ENCODE results near the gene UBE2G2.

UBE2G2 gene

DNA sequence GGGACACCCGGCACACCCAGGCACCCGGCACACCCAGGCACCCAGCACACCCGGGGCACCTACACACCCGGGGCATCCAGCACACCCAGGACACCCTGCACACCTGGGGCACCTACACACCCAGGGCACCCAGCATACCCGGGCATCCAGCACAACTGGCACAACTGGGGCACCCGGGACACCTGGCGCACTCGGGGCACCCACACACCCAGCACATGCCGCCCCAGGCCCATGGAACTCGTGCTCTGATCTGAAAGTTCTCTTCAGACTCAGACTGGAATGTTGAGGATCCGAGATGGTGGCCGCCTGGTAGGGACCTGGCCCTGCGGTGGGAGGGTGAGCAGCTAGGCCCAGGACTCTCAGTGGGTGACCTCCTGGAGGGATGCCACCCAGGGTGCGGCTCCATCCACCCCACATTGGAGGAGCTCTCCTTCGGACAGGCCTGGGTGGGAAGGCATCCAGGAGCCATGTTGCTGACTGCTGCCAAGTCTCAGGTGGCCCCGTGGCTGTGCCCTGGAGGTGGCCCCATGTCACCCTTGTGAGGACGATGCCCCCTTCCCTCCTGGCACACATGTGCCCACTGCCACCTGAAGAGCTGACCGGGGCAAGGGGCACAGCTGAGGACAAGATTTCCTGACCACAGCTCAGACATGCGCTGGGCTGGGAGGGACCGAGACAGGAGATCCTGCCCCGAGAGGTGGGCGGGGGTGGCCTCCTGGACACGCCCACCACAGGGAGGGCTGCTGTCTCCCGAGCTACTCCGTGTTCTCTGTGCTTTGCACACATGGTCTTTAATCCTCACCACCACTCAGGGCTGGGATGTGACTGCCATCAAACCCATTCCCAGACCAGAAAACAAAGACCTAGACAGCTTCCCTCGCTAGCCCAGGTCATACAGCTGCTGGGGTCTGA lies 37.0 kb downstream of the UBE2G2 start:
- peak; percentile 5 for ATAC-seq
- TF ChIP-seq RARB (CRISPR knock-in tag; IDR thresholded peaks at IDR 0.05) (no peak), BACH2 (CRISPR knock-in tag; IDR thresholded peaks at IDR 0.05; ENCODE audit: borderline replicate concordance) (no peak), TCF4 (CRISPR knock-in tag; IDR thresholded peaks at IDR 0.05; ENCODE audit: borderline replicate concordance) (no peak), ZNF565 (CRISPR knock-in tag; conservative IDR thresholded peaks at IDR 0.05; ENCODE audit: low read depth) (no peak), GLIS3 (CRISPR knock-in tag; IDR thresholded peaks at IDR 0.05) (no peak), ZFP30 (CRISPR knock-in tag; IDR thresholded peaks at IDR 0.05) (no peak), OSR1 (CRISPR knock-in tag; IDR thresholded peaks at IDR 0.05) (no peak)
- TF ChIP-seq, protein P1, sequence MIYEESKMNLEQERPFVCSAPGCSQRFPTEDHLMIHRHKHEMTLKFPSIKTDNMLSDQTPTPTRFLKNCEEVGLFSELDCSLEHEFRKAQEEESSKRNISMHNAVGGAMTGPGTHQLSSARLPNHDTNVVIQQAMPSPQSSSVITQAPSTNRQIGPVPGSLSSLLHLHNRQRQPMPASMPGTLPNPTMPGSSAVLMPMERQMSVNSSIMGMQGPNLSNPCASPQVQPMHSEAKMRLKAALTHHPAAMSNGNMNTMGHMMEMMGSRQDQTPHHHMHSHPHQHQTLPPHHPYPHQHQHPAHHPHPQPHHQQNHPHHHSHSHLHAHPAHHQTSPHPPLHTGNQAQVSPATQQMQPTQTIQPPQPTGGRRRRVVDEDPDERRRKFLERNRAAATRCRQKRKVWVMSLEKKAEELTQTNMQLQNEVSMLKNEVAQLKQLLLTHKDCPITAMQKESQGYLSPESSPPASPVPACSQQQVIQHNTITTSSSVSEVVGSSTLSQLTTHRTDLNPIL (CRISPR knock-in tag; IDR thresholded peaks at IDR 0.05; ENCODE audit: low read depth), result no peak
- TF ChIP-seq, protein P2, sequence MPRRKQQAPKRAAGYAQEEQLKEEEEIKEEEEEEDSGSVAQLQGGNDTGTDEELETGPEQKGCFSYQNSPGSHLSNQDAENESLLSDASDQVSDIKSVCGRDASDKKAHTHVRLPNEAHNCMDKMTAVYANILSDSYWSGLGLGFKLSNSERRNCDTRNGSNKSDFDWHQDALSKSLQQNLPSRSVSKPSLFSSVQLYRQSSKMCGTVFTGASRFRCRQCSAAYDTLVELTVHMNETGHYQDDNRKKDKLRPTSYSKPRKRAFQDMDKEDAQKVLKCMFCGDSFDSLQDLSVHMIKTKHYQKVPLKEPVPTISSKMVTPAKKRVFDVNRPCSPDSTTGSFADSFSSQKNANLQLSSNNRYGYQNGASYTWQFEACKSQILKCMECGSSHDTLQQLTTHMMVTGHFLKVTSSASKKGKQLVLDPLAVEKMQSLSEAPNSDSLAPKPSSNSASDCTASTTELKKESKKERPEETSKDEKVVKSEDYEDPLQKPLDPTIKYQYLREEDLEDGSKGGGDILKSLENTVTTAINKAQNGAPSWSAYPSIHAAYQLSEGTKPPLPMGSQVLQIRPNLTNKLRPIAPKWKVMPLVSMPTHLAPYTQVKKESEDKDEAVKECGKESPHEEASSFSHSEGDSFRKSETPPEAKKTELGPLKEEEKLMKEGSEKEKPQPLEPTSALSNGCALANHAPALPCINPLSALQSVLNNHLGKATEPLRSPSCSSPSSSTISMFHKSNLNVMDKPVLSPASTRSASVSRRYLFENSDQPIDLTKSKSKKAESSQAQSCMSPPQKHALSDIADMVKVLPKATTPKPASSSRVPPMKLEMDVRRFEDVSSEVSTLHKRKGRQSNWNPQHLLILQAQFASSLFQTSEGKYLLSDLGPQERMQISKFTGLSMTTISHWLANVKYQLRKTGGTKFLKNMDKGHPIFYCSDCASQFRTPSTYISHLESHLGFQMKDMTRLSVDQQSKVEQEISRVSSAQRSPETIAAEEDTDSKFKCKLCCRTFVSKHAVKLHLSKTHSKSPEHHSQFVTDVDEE (CRISPR knock-in tag; IDR thresholded peaks at IDR 0.05), result no peak
- TF ChIP-seq, protein P3, sequence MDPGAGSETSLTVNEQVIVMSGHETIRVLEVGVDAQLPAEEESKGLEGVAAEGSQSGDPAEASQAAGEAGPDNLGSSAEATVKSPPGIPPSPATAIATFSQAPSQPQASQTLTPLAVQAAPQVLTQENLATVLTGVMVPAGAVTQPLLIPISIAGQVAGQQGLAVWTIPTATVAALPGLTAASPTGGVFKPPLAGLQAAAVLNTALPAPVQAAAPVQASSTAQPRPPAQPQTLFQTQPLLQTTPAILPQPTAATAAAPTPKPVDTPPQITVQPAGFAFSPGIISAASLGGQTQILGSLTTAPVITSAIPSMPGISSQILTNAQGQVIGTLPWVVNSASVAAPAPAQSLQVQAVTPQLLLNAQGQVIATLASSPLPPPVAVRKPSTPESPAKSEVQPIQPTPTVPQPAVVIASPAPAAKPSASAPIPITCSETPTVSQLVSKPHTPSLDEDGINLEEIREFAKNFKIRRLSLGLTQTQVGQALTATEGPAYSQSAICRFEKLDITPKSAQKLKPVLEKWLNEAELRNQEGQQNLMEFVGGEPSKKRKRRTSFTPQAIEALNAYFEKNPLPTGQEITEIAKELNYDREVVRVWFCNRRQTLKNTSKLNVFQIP (CRISPR knock-in tag; IDR thresholded peaks at IDR 0.05; ENCODE audit: borderline replicate concordance, low read depth), result no peak

DNA sequence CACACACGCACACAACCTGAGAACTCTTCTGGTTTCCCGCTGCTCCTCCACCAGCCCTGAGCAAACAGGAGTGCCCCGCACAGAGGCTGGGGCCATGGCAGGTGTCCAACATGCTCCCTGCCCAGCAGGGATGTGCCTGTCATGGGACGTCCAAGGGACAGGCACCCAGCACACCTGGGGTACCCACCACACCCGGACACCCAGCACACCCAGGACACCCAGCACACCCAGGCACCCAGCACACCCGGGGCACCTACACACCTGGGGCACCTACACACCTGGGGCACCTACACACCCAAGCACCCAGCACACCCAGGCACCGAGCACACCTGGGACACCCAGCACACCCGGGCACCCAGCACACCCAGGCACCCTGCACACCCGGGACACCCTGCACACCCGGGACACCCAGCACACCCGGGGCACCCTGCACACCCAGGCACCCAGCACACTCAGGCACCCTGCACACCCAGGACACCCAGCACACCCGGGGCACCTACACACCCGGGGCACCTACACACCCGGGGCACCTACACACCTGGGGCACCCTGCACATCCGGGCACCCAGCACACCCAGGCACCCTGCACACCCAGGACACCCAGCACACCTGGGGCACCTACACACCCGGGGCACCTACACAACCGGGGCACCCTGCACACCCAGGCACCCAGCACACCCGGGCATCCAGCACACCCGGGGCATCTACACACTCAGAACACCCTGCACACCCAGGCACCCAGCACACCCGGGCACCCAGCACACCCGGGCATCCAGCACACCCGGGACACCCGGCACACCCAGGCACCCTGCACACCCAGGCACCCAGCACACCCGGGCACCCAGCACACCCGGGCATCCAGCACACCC lies 37.9 kb downstream of the UBE2G2 start:
- TF ChIP-seq ZNF565 (CRISPR knock-in tag; conservative IDR thresholded peaks at IDR 0.05; ENCODE audit: low read depth) (no peak), ZNF70 (CRISPR knock-in tag; IDR thresholded peaks at IDR 0.05) (no peak), ISL1 (CRISPR knock-in tag; IDR thresholded peaks at IDR 0.05) (no peak), TOX (CRISPR knock-in tag; IDR thresholded peaks at IDR 0.05; ENCODE audit: borderline replicate concordance) (no peak), BACH2 (CRISPR knock-in tag; IDR thresholded peaks at IDR 0.05; ENCODE audit: borderline replicate concordance) (no peak)
- TF ChIP-seq, protein P1 (CRISPR knock-in tag; IDR thresholded peaks at IDR 0.05; ENCODE audit: low read depth), result no peak
- ATAC-seq, result no peak

DNA sequence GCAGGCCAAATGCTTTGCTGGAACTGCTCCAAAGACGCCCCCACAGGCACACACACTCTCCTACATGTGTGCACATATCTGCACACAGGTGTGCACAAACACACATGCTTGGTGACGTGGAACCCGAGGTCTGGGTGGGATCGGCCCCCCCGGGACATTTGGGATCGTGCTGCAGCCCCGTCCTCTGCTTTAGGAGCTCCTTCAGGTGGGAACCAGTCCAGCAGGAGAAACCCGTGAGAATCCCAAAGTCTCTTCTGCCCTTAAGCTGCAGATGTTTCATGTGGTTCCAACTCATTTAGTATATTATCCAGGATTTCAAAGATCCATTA lies 38.6 kb downstream of the UBE2G2 start:
- no peak for ATAC-seq
- no peak for TF ChIP-seq ZC3H10 (CRISPR knock-in tag; IDR thresholded peaks at IDR 0.05)
- no peak for TF ChIP-seq ZNF70 (CRISPR knock-in tag; IDR thresholded peaks at IDR 0.05)
- no peak for TF ChIP-seq ZFP3 (CRISPR knock-in tag; IDR thresholded peaks at IDR 0.05)
- no peak for TF ChIP-seq TOX (CRISPR knock-in tag; IDR thresholded peaks at IDR 0.05; ENCODE audit: borderline replicate concordance)
- TF ChIP-seq, protein P1 (CRISPR knock-in tag; IDR thresholded peaks at IDR 0.05; ENCODE audit: low read depth), result no peak
- TF ChIP-seq, protein P4, sequence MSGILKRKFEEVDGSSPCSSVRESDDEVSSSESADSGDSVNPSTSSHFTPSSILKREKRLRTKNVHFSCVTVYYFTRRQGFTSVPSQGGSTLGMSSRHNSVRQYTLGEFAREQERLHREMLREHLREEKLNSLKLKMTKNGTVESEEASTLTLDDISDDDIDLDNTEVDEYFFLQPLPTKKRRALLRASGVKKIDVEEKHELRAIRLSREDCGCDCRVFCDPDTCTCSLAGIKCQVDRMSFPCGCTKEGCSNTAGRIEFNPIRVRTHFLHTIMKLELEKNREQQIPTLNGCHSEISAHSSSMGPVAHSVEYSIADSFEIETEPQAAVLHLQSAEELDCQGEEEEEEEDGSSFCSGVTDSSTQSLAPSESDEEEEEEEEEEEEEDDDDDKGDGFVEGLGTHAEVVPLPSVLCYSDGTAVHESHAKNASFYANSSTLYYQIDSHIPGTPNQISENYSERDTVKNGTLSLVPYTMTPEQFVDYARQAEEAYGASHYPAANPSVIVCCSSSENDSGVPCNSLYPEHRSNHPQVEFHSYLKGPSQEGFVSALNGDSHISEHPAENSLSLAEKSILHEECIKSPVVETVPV (CRISPR knock-in tag; IDR thresholded peaks at IDR 0.05), result no peak
- no peak for TF ChIP-seq ISL1 (CRISPR knock-in tag; IDR thresholded peaks at IDR 0.05)
- no peak for TF ChIP-seq GLIS3 (CRISPR knock-in tag; IDR thresholded peaks at IDR 0.05)
- no peak for TF ChIP-seq ZFP30 (CRISPR knock-in tag; IDR thresholded peaks at IDR 0.05)
- TF ChIP-seq ARNTL (CRISPR knock-in tag; IDR thresholded peaks at IDR 0.05; ENCODE audit: borderline replicate concordance, low read depth), result no peak
- TF ChIP-seq, protein P3 (CRISPR knock-in tag; IDR thresholded peaks at IDR 0.05; ENCODE audit: borderline replicate concordance, low read depth), result no peak
- TF ChIP-seq SNAI2 (CRISPR knock-in tag; IDR thresholded peaks at IDR 0.05), result no peak
- TF ChIP-seq, protein P2 (CRISPR knock-in tag; IDR thresholded peaks at IDR 0.05), result no peak
- no peak for TF ChIP-seq BACH2 (CRISPR knock-in tag; IDR thresholded peaks at IDR 0.05; ENCODE audit: borderline replicate concordance)

Data from SK-N-SH treated with all-trans-retinoic acid at 6 μM for 48 hours (cell line).